K562 treated with DMSO at 1 percent for 4 hours (cell line): ENCODE data around the gene SNX33. TPM values are rescaled to one million over a fixed set of nuclear protein-coding genes. Genes with fewer than 3 reads are reported as not detected.

ENCODE experiments used
- total RNA-seq: library from RNA; unstranded; fragments of 300-600 nt; gene quantifications from 2 replicates; pipeline ENCODE4 v1.2.3, GENCODE V29; 2022; ENCODE audit not compliant: insufficient read depth

The SNX33 gene, protein sequence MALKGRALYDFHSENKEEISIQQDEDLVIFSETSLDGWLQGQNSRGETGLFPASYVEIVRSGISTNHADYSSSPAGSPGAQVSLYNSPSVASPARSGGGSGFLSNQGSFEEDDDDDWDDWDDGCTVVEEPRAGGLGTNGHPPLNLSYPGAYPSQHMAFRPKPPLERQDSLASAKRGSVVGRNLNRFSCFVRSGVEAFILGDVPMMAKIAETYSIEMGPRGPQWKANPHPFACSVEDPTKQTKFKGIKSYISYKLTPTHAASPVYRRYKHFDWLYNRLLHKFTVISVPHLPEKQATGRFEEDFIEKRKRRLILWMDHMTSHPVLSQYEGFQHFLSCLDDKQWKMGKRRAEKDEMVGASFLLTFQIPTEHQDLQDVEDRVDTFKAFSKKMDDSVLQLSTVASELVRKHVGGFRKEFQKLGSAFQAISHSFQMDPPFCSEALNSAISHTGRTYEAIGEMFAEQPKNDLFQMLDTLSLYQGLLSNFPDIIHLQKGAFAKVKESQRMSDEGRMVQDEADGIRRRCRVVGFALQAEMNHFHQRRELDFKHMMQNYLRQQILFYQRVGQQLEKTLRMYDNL
- 6.6 and 10.6 TPM in 2 replicates for total RNA-seq

DNA sequence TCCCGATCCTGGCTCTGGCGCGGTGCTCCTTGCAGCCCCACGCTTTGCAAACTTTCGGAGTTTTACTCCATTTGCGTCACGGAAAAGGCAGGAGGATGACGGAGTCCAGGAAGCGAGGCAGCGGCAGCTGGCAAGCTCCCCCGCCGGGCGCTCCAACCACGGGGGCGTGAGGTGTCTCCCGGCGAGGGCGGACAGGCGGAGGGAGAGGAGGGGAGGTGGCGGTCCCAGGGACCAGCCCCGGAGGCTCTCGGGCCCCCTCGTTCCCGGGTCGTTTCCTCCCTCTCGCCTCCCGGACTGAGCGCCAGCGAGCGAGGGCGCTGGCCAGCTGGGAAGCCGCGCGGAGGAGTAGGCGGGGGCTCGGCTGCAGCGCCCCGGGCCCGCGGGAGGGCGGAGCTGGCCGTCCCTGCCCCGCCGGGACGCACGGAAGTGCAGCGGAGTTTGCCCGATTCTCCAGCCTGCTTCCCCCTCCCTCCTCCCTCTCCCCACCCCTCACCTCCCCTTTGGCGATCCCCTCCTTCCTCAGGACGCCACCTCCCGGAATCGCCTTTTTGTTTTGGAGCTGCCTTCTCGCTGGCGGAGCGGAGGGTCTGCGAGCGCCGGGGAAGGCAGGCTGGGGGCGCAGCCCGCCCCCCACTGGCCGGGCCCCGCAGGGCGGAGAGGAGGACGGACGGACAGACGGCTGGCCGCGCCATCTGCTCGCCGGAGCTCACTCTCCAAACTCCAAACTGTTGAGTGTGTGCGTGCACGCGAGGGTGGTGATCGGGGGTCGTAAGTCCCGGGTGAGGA, at the start of gene SNX33:
SNX33 (plus strand) TSS at position 543 of the 786 bp plus-strand sequence. CDS start 1,191 bp downstream, outside the sequence.

GRCh38 chr15:75625542-75626347, 22.0 kb upstream of the SNX33 start, which contains the start of gene SNUPN:
Gene SNUPN, minus strand, starts transcription at chr15:75625725. Its CDS starts 4,674 bp downstream, at chr15:75621051.

DNA sequence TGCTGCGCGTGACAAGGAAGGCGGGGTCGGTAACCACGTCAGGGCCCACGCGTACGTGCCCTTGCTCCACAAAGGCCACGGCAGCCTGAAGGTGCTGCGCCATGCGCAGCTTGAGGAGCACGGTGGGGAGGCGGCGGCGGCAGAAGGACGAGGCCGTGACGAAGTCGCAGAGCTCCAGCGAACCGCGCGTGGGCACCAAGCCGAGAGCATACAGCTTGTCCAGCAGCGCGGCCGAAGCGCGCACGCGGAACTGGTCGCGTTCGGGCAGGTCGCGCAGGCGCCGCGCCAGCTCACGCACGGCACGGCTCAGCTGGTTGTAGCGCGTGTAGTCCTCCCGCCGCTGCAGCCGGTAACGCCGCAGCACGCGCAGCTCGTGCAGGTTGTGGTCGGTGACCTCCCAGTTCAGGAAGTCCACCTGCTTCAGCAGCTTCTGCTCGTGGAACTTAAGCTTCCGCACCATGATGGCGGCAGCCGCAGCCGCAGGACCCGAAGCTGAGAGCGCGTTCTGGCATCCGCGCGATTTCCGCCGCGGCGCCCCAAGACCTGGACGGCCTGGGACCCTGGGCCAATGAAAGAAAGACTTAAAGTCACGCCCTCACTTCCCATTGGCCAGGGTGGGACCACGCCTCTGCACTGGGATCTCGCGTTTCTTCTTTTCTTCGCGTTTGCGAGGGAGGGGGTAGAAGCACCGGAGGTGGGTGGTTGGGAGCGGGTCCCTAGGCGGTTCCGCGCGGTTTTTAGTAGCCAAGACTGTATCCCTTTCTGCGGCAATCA, 7.8 kb upstream of the SNX33 start, which contains the start of gene IMP3:
IMP3 (minus strand) TSS at position 516 of the 774 bp plus-strand sequence; CDS start at position 460, 56 bp downstream.

Other genes with a start within 250 kb of the SNX33 start
- gene SIN3A, start 196.2 kb upstream of the SNX33 start, total RNA-seq: 15.3 and 17.8 TPM in 2 replicates
- gene PTPN9, start 68.6 kb upstream of the SNX33 start, total RNA-seq: 16.3 and 17.5 TPM in 2 replicates
- gene SNUPN, start 22.2 kb upstream of the SNX33 start, total RNA-seq: 13.2 and 16.3 TPM in 2 replicates
- gene IMP3, start 7.7 kb upstream of the SNX33 start, total RNA-seq: 150 and 174 TPM in 2 replicates
- gene CSPG4, start 64.9 kb downstream of the SNX33 start, total RNA-seq: 0.27 and 0.64 TPM in 2 replicates
- gene UBE2Q2, start 195.5 kb downstream of the SNX33 start, total RNA-seq: 3.8 and 8.5 TPM in 2 replicates